ENCODE results near the gene PIK3R5.
A peak's percentile ranks its signal among the peaks of the same experiment; 100 is the strongest.
"Not testable (repeated sequence)": the region's sequence is repeated elsewhere in the genome, so short reads cannot be mapped to it uniquely, and the experiment has no call there.

The PIK3R5 gene

DNA sequence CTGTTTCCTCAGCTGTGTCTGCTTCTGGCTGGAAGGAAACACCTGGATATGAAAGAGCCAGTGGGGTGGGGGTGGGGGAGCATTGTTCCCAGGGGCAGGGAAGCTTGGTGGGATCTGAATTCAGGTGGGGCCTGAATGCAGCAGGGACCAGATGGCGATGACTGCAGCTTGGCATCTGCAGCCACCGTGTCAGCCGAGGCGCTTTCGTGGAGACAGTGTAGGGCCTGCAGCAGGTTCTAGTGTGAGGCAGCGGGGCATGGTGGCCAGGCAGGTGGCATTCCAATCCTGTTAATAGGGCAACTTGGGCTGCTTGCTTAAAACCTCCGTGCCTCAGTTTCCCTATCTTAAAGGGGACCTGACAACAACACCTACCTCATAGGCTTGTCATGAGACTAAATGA lies 99.7 kb downstream of the PIK3R5 start:
- Histone ChIP-seq H3K36me3 (ENCODE audit: insufficient read depth, low read length) (no peaks in the 10 kb centered on the region), H3K27me3 (ENCODE audit: insufficient read depth, low read length) (peaks cover 29% of the 10 kb centered on the region), H3K79me2 (ENCODE audit: control insufficient read depth, insufficient read depth, low read length, unreplicated experiment) (no peaks in the 10 kb centered on the region), H2AFZ (ENCODE audit: low read length, unreplicated experiment) (no peak overlapping the region), H3K4me3 (ENCODE audit: low read depth, low read length) (no peak overlapping the region), H3K27ac (ENCODE audit: low read depth, low read length) (no peak overlapping the region), H3K4me1 (ENCODE audit: control insufficient read depth, insufficient read depth, low read length, unreplicated experiment) (no peaks in the 10 kb centered on the region)

DNA sequence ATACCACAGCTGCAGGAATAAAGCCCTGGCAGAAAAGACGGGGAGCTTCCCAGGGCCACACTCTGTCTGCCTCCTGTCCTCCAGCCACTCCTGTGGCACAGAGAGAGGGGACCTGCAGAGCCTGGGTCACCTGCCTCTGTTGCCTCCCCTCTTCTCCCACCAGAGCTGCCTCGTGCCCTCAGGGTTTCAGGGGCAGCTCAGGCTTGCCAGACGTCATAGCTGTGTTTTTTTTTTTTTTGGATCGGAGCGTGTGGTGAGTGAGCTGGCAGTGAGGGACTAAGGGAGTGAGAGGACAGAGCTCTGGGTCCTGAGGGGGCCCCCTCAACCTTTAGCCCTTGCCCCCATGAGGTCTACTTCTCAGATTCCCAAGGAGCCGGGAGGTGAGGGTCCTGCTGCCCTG lies 100.1 kb downstream of the PIK3R5 start:
- no peak overlapping the region for H3K4me3 ChIP-seq (ENCODE audit: low read depth, low read length)
- peaks cover 25% of the 10 kb centered on the region for H3K27me3 ChIP-seq (ENCODE audit: insufficient read depth, low read length)
- no peaks in the 10 kb centered on the region for H3K36me3 ChIP-seq (ENCODE audit: insufficient read depth, low read length)
- no peaks in the 10 kb centered on the region for H3K4me1 ChIP-seq (ENCODE audit: control insufficient read depth, insufficient read depth, low read length, unreplicated experiment)
- no peaks in the 10 kb centered on the region for H3K79me2 ChIP-seq (ENCODE audit: control insufficient read depth, insufficient read depth, low read length, unreplicated experiment)
- H3K27ac ChIP-seq (ENCODE audit: low read depth, low read length), result no peak overlapping the region
- no peak overlapping the region for H2AFZ ChIP-seq (ENCODE audit: low read length, unreplicated experiment)

DNA sequence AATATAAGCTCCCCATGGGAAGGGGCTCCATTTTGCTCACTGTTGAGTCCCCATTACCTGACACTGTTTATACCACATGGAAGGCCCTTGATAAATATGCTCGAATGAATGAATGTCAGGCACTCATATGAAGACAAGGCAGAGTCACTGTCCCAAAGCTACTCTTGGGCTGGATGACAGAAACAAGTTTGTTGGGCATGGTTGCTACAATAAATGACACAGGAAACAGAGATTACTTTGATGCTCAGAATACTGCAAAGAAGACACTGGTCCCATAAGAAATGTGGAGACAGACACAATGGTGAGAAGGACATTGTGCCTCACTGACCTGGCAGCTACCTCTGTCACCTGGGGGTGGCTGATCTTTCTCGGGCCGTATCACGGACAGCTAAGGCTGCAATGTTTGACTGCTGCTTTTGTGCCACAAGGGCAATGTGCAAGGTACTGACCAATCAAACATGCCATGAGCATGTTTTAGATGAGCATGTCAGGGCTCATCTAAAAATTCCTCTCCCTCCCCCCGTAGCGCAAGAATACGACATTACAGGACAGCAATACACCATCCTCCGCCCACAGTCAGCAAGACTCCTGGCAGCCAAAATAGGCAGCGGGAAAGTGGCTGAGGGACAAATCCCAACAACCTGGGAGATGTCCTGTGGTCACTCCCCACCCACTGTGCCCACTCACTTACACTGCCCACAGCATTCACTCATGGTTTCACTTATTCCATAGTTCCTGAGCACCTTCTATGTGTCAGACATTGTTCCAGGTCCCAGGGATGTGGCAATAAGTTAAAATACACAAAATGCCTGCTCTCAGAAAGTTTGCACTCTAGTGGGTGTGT lies 103.1 kb downstream of the PIK3R5 start:
- Histone ChIP-seq H3K4me3 (ENCODE audit: low read depth, low read length) (no peak overlapping the region), H3K4me1 (ENCODE audit: control insufficient read depth, insufficient read depth, low read length, unreplicated experiment) (peaks cover 20% of the 10 kb centered on the region), H3K27me3 (ENCODE audit: insufficient read depth, low read length) (peaks cover 2% of the 10 kb centered on the region), H2AFZ (ENCODE audit: low read length, unreplicated experiment) (no peak overlapping the region), H3K27ac (ENCODE audit: low read depth, low read length) (no peak overlapping the region), H3K79me2 (ENCODE audit: control insufficient read depth, insufficient read depth, low read length, unreplicated experiment) (no peaks in the 10 kb centered on the region), H3K36me3 (ENCODE audit: insufficient read depth, low read length) (no peaks in the 10 kb centered on the region)

DNA sequence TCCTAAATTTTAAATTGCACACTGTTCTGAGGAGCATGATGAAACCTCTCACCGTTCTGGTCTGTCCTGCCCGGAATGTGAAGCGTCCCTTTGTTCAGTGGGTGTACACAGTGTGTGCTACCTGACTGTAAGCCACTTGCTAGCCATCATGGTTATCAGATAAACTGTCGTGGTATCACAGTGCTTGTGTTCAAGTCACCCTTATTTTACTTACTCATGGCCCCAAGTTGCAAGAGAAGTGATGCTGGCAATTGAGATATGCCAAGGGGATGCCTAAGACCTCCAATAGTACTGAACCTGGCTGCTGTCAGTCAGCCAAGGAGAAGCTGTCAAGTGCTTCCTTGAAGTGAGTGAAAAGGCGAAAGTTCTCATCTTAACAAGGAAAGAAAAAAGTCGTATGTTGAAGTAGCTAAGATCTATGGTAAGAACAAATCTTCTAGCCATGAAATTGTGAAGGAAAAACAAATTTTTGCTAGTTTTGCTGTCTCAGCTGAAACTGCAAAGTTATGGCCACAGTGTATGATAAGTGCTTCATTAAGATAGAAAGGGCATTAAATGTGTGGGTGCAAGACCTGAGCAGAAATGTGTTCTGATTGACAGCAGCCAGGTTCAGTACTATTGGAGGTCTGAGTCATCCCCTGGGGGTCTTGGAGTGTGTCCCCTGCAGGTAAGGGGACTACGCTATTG lies 103.9 kb downstream of the PIK3R5 start:
- Histone ChIP-seq H3K79me2 (ENCODE audit: control insufficient read depth, insufficient read depth, low read length, unreplicated experiment) (no peaks in the 10 kb centered on the region), H3K36me3 (ENCODE audit: insufficient read depth, low read length) (no peaks in the 10 kb centered on the region), H3K27ac (ENCODE audit: low read depth, low read length) (no peak overlapping the region), H3K27me3 (ENCODE audit: insufficient read depth, low read length) (no peaks in the 10 kb centered on the region; the same call in 1 of the 2 replicates), H2AFZ (ENCODE audit: low read length, unreplicated experiment) (no peak overlapping the region), H3K4me3 (ENCODE audit: low read depth, low read length) (no peak overlapping the region), H3K4me1 (ENCODE audit: control insufficient read depth, insufficient read depth, low read length, unreplicated experiment) (peaks cover 27% of the 10 kb centered on the region)

DNA sequence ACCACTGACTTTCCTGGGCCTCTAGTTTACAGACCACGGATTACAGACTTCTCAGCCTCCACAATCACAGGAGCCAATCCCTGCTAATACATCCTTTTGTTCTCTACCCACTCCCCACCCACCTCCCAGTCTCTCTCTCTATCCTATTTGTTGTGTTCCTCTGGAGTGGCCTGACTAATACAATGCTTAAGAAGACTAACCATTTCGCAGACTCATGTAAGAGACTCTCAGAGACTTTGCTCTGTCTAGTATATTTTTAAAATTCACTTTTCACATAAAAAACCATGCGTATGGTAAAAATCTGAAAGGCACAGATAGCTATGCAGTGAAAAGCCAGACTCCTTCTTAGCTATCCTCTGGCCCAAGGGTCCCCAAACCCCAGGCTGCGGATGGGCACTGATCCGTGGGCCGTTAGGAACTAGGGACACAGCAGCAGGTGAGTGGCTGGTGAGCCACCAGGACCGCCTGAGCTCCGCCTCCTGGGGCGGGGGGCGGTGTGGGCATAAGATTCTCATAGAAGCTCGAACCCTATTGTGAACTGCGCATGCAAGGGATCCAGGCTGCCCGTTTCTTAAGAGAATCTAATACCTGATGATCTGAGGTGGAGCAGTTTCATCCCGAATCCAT lies 105.6 kb downstream of the PIK3R5 start:
- H3K4me3 ChIP-seq (ENCODE audit: low read depth, low read length), result no peak overlapping the region

DNA sequence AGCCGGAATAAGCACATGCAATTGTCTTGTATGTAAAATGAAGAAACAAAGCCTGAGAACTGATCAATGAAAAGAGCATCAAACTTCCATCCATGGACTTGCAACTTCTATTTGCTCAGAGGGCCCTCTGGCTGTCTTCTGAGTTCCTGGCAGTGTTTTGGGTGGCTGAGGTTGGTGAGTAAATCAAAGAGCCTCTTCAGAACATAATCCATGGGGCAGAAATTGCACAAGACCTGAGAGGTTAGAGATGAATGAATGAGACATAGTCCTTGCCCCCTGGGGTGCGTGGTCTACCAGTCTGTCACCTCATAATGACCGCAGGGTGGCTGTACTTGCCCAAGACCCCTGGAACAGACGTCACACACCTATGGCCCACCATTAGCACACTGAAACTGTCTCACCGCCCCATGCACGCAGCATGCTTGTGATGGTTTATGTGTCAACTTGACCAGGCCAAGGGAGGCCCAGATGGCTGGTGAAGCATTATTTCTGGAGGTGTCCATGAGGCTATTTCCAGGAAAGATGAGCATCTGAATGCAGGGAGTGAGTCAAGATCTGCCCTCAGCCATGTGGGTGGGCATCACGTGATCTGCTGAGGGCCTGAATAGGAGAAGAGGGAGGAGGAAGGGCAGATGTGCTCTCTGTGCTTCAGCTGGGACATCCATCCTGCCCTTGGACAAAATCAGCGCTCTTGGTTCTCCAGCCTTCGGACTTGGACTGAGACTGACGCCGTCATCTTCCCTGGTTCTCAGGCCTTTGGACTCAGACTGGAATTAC lies 106.3 kb downstream of the PIK3R5 start:
- Histone ChIP-seq H2AFZ (ENCODE audit: low read length, unreplicated experiment) (no peak overlapping the region), H3K27ac (ENCODE audit: low read depth, low read length) (peak overlapping the region; percentile 72), H3K4me1 (ENCODE audit: control insufficient read depth, insufficient read depth, low read length, unreplicated experiment) (peaks cover 27% of the 10 kb centered on the region), H3K27me3 (ENCODE audit: insufficient read depth, low read length) (no peaks in the 10 kb centered on the region), H3K79me2 (ENCODE audit: control insufficient read depth, insufficient read depth, low read length, unreplicated experiment) (no peaks in the 10 kb centered on the region), H3K4me3 (ENCODE audit: low read depth, low read length) (no peak overlapping the region), H3K36me3 (ENCODE audit: insufficient read depth, low read length) (no peaks in the 10 kb centered on the region)

More for the DNA sequence above, 105.6 kb downstream of the PIK3R5 start:
- H3K4me1 ChIP-seq (ENCODE audit: control insufficient read depth, insufficient read depth, low read length, unreplicated experiment), result peaks cover 27% of the 10 kb centered on the region
- no peak overlapping the region for H2AFZ ChIP-seq (ENCODE audit: low read length, unreplicated experiment)
- H3K79me2 ChIP-seq (ENCODE audit: control insufficient read depth, insufficient read depth, low read length, unreplicated experiment), result no peaks in the 10 kb centered on the region
- no peaks in the 10 kb centered on the region; the same call in 1 of the 2 replicates for H3K27me3 ChIP-seq (ENCODE audit: insufficient read depth, low read length)
- H3K36me3 ChIP-seq (ENCODE audit: insufficient read depth, low read length), result no peaks in the 10 kb centered on the region
- H3K27ac ChIP-seq (ENCODE audit: low read depth, low read length), result peak overlapping the region; percentile 63

DNA sequence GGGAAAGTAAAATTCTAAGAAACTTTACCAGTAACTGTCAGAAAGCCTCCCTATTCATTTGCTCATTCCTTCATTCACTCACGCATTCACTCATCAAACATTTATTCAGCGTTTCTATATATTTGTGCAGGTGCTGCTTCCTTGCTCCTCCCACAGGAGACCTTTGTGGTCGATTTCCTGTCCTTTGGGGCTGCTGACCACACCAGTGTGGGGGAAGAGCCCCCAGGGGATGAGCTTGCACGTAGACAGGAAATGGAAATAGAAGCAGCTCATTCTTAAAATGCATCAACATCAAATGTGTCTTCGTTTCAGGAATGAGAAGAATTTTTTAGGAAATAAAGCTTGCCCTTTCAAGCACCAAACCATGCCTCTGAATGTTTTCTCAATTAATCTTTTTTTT lies 107.6 kb downstream of the PIK3R5 start:
- H3K27me3 ChIP-seq (ENCODE audit: insufficient read depth, low read length), result no peaks in the 10 kb centered on the region
- H3K36me3 ChIP-seq (ENCODE audit: insufficient read depth, low read length), result no peaks in the 10 kb centered on the region
- peaks cover 27% of the 10 kb centered on the region for H3K4me1 ChIP-seq (ENCODE audit: control insufficient read depth, insufficient read depth, low read length, unreplicated experiment)
- H3K79me2 ChIP-seq (ENCODE audit: control insufficient read depth, insufficient read depth, low read length, unreplicated experiment), result no peaks in the 10 kb centered on the region
- no peak overlapping the region for H2AFZ ChIP-seq (ENCODE audit: low read length, unreplicated experiment)
- H3K27ac ChIP-seq (ENCODE audit: low read depth, low read length), result peak overlapping the region; percentile 72
- H3K4me3 ChIP-seq (ENCODE audit: low read depth, low read length), result no peak overlapping the region

DNA sequence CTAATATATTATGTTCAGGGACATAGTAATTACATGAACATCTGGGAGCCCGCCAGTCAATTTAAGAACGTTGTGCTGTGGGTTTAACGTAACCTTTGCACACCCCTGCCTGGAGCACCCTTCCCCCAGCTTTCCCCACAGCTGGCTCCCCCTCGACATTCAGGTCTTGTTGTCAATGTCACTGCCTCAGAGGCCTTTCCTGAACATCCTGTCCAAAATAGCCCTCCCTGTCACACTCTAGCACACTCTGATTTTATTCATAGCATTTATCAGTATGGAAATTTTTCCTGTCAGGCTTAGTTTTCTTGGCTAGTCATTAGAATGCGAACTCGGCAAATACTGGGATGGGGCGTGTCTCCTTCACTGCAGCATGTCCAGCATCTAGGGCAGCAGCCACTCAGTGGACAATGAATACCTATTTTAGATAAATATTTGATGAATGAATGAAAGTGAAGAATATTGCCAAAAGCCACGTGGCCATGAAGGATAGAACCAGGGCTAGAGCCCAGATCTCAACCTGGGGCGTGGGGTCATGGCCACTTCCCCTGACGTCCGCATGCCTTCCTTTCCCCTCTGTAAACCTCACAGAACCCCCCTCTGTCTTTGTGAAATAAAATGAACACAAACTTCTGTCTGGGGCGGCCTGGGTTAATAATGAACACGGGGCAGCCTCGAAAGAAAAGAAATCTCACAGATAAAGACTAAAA lies 108.5 kb downstream of the PIK3R5 start:
- peaks cover 27% of the 10 kb centered on the region for H3K4me1 ChIP-seq (ENCODE audit: control insufficient read depth, insufficient read depth, low read length, unreplicated experiment)
- H3K79me2 ChIP-seq (ENCODE audit: control insufficient read depth, insufficient read depth, low read length, unreplicated experiment), result no peaks in the 10 kb centered on the region
- no peak overlapping the region for H2AFZ ChIP-seq (ENCODE audit: low read length, unreplicated experiment)
- no peaks in the 10 kb centered on the region for H3K36me3 ChIP-seq (ENCODE audit: insufficient read depth, low read length)
- no peaks in the 10 kb centered on the region for H3K27me3 ChIP-seq (ENCODE audit: insufficient read depth, low read length)
- no peak overlapping the region for H3K27ac ChIP-seq (ENCODE audit: low read depth, low read length)
- H3K4me3 ChIP-seq (ENCODE audit: low read depth, low read length), result no peak overlapping the region

DNA sequence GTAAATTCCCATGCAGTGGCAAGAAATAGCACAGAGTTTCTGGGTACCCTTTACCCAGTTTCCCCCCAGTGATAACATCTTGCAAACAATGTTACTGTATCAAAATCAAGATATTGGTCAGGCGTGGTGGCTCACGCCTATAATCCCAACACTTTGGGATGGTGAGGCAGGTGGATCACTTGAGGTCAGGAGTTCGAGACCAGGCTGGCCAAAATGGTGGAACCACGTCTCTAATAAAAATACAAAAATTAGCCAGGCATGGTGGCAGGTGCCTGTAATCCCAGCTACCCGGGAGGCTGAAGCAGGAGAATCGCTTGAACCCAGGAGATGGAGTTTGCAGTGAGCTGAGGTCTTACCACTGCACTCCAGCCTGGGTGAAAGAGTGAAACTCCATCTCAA lies 109.3 kb downstream of the PIK3R5 start:
- H3K36me3 ChIP-seq (ENCODE audit: insufficient read depth, low read length); H3K4me3 ChIP-seq (ENCODE audit: low read depth, low read length); H3K27me3 ChIP-seq (ENCODE audit: insufficient read depth, low read length); H3K79me2 ChIP-seq (ENCODE audit: control insufficient read depth, insufficient read depth, low read length, unreplicated experiment); H2AFZ ChIP-seq (ENCODE audit: low read length, unreplicated experiment); H3K27ac ChIP-seq (ENCODE audit: low read depth, low read length): not testable (repeated sequence)
- peaks cover 27% of the 10 kb centered on the region for H3K4me1 ChIP-seq (ENCODE audit: control insufficient read depth, insufficient read depth, low read length, unreplicated experiment)

Data from ACC112 (cell line).